ENCODE results near the gene MATN1.
A peak's percentile ranks its signal among the peaks of the same experiment; 100 is the strongest.

Gene MATN1

DNA sequence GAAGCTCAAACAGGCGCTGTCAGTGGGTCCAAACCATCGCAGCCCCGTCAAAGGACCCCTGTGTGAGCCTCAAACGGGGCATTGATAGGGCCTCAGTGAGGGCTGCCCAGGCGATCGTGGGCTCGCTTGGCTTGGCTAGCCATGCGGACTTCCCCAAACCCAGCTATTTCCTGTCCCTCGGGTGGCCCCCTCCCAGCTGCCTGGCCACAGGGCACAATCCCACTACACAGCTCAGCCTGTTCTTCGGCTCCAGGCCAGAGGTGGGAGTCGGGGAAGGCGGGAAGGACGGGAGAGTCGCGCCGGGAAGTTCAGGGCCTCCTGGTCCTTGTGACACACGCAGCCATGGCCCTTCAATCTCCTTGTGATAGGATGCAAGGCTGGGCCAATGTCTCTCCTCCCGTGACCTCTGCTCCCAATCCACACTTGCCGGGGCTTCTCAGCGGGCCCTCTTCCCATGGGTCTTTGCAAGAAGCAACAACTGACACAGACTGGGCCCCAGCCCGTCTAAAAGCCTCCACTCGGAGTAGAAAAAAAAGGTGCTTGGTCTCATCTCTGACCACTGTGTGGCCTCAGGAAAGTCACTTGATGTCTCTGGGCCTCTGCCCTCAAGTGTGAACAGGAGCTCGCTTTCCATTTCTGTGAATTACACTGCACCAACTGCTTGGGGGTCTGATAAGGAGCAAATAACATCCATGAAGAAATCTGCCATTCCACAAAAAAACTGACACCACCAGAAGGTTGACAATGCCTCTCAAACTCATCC lies 7.1 kb upstream of the MATN1 start:
- DNase-seq: no peak

DNA sequence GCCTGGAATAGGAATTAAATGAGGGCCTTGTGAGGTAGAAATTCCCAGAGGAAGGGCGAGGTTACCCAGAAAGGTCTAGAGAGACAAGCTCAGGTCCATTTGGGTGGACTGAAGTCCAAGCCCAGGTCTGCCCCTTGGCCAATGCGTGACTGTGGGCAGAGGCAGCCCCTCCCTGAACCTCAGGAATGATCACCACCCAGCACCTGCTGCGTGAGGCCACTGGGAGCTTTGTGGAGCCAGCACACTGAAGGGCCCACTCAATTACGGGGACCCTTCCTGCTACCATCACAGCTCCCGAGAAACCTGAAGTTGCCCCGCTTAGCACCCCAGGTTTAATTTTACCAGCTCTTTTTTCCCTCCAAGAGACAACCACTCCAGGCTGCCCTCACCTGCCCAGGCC lies 6.5 kb upstream of the MATN1 start:
- DNase-seq: no peak

DNA sequence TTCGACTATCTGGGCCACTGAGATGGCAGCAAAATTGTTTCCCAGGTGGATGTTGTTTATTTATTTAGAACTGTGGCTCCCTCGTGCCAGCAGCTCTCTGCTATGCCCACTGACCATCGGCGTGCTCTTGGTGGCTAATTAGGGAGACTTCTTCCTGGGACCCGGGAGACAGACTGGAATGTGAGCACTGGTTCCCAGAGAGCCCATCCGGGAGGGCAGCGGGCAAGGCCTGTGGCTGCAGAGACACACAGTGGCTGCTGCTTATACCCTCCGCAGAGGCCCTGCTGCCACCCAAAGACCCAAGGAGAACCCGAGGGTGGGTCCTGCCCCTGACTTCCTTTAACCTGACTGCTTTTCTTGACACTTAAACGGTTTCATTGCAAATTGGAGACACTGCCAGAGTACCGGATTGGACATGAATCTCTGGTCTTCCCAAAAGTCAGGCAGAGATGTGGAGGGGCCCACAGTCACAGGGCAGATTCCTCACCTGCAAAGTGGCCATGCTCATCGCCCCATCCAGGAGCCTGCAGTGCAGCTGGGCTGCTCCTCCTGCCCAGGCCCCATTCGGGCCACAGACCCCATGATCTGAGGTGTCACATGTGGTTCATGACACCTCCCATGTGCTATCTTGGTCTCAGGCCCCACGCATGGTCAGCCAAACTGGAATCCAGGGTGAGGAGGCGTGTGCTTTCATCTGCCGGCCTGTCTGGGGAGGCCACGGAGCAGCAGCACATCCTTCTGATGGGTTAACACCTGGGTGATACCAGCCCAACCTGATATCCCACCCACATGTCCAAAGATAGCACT lies 5.7 kb upstream of the MATN1 start:
- no peak for DNase-seq

DNA sequence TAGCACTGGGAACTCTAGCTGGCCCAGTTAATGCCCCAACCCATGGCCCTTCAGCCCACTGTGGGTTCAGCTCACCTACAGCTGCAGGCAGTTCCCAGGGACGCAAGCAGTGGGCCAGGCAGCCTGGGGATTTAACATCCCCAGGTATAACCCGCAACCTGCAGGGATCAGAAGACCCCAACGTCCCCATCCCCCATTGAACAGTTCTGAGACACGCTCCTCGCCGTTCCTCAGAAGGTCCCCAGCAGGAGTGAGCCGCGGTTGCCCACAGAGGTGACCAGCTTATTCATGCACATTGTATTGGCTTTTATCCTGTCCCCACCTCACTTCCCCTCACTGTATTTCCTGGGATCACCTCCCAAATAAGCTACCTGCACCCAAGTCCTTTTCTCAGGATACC lies 5.0 kb upstream of the MATN1 start:
- DNase-seq: no peak

DNA sequence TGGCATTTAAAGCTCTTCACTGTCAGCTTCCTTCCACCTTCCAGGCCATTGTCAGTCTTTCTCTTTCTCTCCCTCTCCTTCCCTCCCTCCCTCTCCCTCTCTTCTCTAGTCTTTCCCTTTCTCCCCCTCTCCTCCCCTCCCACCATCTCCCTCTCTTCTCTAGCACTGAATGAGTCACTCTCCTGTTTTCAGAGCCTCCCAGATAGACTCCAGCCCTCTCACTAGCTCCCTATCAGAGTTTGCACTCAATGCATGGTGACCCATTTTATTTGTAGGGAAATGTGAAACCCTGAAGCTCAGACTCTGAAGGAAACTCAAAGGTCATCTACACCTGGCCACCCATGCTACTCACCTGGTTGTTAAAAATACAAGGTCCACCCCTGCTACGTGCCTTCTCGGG lies 4.4 kb upstream of the MATN1 start:
- DNase-seq: no peak

DNA sequence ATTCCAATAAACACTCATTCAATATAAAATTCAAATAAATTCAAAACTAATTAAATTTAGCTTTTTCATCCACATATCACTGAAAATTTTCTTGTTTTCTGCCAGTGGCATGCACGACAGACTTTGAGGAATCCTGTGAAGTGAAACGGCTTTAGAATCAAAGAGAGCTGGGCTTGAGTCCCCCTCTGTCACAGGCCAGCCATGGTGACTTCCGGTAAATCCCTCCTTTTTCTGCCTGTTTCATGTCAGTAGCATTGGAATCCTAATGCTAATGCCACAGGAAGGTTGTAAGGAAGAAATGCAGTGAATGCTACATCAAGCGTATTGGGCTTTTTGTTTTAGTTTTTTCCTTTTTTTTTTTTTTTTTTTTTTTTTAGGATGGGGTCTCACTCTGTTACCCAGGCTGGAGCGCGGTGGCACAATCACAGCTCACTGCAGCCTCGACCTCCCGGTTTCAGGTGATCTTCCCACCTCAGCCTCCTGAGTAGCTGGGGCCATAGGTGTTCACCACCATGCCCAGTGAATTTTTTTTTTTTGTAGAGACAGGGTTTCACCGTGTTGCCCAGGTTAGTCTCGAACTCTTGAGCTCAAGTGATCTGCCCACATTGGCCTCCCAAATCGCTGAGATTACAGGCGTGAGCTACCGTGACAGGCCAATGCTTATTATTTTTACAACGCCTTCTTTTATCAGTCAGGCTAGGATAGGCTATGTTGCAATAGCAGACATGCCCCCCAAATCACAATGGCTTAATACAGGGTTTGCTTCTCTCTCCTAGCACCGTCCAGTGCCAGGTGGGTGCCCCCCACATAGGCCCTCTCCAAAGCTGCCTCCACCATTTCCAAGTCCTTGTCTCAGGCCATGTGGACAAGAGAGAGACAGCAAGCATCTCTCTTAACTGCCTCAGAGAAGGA lies 3.6 kb upstream of the MATN1 start:
- no peak for DNase-seq

DNA sequence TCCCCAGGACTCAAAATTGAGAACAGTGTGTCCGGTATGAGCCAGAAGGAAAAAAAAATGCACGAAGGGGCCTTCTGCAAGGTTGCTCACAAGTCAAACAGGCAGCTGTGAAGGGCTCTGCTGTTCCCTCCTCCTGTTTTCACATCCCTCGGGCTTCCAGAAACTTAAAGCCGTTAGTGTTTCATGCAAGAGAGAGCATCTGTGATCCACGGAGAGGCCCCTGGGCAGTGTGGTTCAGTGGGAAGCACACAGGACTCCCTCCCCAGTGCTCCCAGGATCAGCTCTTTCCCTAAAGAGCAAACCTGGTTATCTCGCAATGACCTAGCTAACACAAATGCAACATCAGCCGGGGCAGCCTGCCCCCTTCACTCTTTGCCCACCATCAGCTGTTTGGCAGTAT lies 2.9 kb upstream of the MATN1 start:
- no peak for DNase-seq

DNA sequence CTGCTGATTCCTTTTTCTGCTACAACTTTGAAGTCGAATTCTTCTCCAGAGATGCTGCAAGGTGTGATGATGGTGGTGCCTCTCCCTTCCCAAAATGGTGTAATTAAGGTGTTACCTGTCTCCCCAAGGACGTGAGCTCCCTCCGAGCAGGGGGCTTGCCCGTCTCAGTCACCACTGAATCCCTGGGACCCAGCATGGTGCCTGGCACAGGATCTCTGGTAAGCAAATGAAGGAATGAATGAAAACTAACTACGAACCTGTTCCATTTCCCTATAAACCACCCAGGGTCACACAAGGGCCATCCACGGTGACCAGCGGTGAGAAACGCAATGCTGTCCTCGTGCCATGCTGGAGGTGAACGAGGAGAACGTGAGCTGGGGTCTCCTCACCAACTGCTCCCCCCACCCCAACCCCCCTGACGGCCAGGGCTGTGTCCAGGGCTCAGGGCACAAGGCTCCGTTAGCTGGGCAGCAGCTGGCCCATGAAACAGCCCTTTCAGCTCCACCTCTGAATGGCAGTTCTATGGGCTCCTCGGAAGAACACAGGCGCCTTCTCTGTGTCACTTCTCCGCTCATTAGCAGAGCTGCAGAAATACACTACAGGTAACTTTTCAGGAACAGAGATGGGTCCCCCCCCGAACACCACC lies 2.2 kb upstream of the MATN1 start:
- no peak for DNase-seq

DNA sequence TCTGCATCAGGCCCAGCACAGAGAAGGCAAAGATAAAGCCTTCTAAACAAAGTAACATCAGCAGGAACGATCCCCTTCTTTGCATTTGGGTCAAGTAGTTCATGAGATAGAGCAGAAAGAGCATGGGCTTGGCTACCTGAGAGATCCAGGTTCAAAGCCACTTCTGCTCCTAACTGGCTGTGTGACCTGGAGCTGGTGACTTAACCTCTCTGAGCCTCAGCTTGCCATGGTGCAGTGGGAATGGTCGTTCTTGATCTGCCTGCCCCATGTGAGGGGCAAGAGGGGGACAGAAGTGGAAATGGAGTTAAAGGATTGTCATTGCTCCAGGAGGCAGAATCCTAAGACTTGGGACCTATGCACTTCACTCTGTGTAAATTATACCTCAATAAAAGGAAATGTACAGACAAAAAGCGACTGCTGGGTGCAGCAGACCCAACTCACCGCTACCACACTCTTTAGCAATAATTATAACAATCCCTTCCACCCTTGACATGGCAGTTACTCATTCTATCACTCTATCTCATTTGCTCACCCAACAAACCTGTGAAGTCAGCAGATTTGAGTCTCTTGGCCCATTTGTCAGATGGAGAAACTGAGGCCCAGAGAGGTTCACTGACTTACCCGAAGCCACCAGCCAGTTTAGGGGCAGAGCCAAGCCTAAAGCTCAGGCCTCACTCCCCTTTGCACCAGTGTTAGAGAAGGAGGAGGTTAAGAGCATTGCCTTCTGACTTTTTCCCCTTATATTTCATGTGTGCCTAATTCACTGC lies 1.5 kb upstream of the MATN1 start:
- no peak for DNase-seq

DNA sequence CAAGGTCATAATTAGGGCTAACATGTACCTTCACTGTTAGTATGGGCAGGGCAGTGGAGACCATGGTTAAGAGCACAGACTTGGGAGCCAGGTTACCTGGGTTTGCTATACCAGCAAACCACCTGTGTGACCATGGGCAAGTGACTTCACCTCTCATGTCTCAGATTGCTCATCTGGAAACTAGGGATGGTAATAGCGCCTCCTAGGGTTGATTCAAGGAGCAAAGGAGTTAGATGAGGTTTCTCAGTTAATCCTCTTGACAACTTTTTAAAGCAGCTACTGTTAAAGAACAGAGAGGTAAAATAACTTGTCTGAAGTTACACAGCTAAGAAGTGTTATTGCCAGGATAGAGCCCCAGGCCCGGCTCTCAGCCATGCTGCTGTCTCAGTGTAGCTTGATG lies 790 bp upstream of the MATN1 start:
- DNase-seq: no peak

DNA sequence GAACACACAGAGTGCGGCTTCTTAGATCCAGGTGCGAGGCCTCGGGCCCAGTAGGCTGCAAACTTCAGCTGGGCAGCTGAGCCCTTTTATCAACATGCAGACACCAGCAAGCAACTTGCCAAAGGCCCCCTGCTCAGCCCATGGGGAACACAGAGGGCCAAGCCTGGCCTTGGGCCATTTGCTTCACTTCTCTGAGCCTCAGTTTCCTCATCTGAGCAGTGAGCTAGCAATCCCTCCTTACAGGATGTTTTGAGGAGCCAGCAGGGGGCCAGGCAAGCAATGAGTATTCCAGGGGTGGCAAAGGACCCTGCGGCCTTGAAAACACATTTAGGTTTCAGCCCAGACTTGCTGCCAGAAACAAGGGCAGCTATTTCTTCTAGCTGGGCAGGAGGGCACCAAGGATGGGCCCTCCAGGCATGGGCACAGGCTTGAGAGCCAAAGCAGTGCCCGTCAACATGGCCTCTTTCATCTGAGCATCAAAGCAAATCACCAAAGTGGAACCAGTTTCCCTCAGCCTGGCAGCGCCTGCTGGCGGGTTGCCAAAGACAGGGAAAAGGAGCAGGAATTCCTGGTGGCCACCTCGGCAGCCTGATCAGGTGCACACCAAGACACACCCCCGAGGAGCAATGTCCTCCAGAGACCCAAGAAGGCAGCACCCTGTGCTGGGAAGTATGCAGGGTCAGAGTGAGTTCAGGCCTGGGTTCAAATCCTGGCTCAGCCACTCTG lies 1.4 kb downstream of the MATN1 start:
- DNase-seq: no peak

DNA sequence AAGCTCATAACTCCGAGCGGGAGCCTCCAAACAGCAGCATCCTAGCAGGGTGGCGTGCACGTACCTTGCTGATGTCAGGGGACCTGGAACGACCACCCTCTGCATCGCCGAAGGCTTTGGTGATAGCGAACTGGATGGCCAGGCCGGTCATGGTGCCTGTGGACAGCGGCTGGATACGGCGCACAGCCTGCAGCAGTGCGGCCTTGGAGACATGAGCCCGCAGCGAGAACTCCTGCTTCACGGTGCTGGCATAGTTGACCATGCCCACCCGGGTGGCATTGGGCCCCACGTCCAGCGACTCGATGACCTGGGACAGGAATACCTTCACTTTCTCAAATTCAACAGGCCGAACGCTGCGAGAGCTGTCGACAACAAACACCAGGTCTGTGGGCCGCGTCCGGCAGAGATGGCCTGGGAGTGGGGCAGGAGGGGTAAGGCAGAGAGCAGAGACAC lies 2.0 kb downstream of the MATN1 start:
- no peak for DNase-seq

DNA sequence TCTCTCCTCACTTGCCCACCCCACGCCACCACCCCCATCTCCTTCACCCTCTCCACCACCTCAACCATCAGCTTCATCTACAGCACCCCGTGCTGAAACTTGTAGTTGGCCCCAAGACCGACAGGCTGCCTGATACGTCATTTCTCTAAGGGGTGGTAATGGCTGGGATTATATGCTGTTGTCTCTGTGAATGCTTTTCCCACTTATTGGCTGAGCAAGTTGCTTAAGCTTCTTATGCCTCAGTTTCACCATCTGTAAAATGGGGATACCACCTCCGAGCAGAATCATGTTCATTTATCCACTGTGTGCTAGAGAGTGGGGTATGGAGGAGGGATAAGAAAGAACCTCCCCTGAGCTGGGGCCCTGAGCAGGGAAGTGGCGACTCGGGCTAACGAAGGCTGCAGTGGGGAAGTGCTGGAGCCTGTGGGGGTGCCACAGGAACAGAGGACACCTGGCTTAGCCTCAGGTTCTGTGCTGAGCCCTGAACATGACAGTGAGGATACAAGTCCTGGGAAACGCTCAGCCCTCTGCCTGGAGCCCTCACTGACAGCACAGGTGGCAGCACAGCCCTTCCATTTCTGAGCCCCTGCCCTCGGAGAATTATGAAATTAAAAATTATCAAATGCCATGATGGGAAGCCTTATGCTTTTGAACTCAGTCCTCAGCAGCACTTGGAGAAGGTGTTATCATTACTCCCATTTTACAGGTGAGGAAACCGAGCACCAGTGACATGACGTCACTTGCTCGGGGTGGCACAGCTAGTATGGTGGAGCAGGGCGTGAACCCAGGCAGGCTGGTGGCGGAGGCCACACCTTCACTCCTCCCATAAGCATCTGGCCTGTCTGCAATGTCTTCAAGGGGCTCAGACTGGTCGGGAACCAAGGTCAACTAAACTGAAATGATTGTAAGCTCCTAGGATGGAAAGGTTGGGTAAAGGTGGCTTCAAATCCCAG lies 2.8 kb downstream of the MATN1 start:
- no peak for DNase-seq

DNA sequence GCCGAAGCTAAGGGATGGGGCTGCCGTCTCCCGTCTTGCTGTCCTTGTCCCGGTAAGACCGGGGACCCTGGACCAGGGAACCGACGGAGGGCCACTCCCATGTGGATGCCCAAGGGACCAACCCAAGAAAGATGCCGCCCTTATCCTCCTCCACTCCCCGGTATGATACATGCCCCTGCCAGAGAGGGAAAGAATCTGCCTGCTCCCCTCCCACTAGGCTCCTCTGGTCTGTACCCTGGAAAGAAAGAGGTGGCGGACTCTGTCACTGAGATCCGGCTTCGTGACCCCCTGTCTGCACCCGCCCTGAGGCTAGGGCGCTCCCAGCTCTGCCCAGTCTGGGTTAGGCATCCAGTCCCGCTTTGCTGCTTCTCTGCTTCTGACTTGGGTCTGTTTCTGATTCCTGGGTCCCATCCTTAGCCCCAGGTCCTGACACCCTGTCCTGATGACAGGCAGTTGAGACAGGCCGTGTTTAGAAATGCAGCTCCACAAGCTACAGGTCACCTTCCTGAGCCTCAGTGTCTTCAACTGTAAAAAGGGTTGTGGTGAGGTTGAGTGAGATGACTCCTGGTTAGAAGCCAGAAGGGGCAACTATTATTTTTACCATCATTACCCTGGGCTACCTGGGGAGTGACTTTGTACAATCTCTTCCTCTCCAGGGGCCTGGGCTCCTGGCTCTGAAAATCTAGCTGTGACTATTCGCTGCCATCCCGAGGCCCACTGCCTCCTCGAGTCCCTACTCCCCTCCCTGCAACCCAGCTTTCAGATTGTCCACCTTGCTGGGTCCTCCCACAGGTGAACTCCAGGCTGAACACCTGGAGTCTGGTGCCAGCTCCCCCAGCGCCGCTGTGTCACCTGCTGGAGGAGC lies 3.7 kb downstream of the MATN1 start:
- peak; percentile 86 for DNase-seq

DNA sequence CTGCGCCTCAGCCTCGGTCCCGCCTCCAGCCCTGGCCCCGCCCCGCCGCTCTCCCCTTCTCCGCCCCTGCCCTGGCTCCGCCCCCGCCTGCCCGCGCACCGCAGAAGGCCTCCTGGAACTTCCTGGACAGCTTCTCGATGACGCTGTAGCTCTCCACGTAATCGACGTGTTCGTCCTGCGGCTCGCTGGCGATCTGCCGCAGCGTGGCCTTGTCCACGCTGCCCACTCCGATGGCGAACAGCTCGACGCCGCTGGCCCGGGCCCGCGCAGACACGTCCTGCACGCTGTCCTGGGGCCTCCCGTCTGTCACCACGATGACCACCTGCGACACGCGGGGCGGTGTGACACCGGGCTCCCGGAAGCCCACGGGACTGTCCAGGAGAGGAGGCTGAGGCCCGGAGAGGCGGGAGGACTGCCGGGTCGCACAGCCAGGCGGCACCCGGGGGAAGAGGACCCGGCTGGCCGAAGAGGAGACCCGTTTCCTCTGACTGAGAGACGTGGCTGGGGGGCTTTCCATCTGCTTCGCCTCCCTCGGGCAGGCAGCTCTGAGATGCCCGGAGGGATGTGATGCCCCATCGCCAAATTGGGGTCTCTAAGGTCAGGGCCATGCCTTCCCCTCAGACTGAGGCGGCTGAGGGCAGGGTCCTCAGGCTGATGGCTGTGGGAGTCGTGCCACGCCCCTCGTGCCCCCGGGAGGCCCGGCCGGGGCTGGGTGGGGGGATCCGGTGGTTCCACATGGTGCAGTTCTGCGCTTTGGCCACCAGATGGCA lies 4.6 kb downstream of the MATN1 start:
- DNase-seq: peak; percentile 98

DNA sequence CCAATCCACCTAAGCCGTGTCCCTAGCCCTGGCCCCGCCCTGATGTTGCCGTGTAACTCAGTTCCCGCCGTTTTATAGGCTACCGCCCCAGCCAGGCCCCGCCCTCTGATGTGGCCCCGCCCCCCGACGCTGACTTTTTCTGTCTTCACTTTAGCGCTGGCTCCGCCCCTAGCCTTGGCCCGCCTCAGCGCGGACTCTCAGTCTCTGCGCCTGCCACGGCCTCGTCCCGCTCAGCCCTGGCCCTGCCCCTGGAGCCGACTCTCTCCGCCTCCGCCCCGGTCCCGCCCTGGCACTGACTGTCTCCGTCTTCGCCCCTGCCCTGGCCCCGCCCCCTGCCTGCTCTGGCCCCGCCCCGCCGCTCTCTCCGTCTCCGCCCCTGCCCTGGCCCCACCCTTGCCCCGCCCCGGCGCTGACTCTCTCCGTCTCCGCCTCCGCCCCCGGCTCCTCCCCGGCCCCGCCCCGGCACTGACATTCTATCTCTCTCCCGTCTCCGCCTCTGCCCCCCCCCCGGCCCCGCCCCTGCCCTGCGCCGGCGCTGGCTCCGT lies 5.2 kb downstream of the MATN1 start:
- peak; percentile 99 for DNase-seq

DNA sequence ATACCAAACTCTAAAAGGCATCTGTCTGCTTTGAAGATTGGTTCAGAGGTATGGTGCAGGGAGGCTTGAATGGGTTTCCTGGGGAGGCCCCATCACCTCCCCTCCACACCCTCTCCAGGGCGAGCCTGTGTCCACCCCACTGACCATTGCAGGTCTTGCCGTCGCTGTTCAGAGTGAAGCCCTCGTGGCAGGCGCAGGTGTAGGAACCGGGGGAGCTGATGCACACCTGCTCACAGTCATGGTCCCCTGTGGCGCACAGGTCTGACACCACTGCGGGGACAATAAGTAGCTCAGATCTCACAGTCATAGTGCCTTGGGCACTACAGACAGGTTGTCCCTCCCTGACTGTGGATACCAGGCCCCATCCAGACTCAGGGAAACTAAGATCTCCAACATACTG lies 6.7 kb downstream of the MATN1 start:
- DNase-seq: no peak

DNA sequence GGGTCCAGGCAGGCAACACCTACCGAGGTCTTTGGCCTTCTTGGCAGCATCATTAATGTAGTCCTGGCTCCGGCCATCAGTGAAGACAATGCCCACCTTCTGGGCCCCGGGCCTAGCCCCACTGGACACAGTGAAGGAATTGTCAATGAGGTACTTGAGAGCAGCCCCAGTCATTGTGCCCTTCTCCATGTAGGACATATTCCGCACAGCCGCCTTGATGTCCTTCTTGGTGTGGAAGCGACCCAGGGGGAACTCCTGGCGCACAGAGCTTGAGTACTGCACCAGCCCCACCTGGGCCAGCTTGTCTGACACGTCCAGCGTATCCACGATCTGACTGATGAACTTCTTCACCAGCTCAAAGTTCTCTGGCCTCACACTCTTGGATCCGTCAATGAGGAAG lies 7.5 kb downstream of the MATN1 start:
- DNase-seq: no peak

Data from hematopoietic multipotent progenitor cell treated with erythropoietin and hydrocortisone succinate and interleukin-3 and kit ligand, for 4 days (in vitro differentiated cells).